GM04504 (cell line): ENCODE results near the gene PBRM1.
"Not testable (repeated sequence)": the region's sequence is repeated elsewhere in the genome, so short reads cannot be mapped to it uniquely, and the experiment has no call there.

ENCODE experiments used
- DNase-seq: peaks from one replicate; pipeline ENCODE4 v3.0.0-alpha.2; 2012; ENCODE audit warnings: low read depth

The PBRM1 gene

GRCh38 chr3:52685709-52686691 is at the start of gene PBRM1, which contains the start of gene GNL3:
Gene PBRM1, minus strand, starts transcription at chr3:52685913.
Gene GNL3, plus strand, starts transcription at chr3:52686032. Its CDS starts 61 bp downstream, at chr3:52686093.
- DNase-seq, result peak; percentile 89

GRCh38 chr3:52733256-52733891 is 47.7 kb upstream of the PBRM1 start:
- DNase-seq, result no peak

GRCh38 chr3:52731590-52731989 is 45.9 kb upstream of the PBRM1 start:
- DNase-seq, result no peak

- no peak for DNase-seq
These were observed 45.0 kb upstream of the PBRM1 start for GRCh38 chr3:52730681-52731080.

- not testable (repeated sequence) for DNase-seq
These were observed 43.0 kb upstream of the PBRM1 start for GRCh38 chr3:52728753-52729152.

- DNase-seq, result no peak
These were observed 38.8 kb upstream of the PBRM1 start for GRCh38 chr3:52724511-52724910.

- no peak for DNase-seq
These were observed 38.2 kb upstream of the PBRM1 start for GRCh38 chr3:52723935-52724334.

- DNase-seq, result no peak
These were observed 36.8 kb upstream of the PBRM1 start for GRCh38 chr3:52722491-52722890.

GRCh38 chr3:52721730-52722008 is 36.0 kb upstream of the PBRM1 start:
- DNase-seq, result no peak

- no peak for DNase-seq
These were observed 35.5 kb upstream of the PBRM1 start for GRCh38 chr3:52721002-52721729.

GRCh38 chr3:52719618-52720017 is 33.9 kb upstream of the PBRM1 start:
- DNase-seq, result no peak

GRCh38 chr3:52715714-52716305 is 30.1 kb upstream of the PBRM1 start:
- DNase-seq, result no peak

GRCh38 chr3:52714335-52715302 is 28.9 kb upstream of the PBRM1 start:
- no peak for DNase-seq

- DNase-seq, result no peak
These were observed 26.8 kb upstream of the PBRM1 start for GRCh38 chr3:52712291-52713212.

GRCh38 chr3:52710512-52710911 is 24.8 kb upstream of the PBRM1 start:
- no peak for DNase-seq

GRCh38 chr3:52707585-52707984 is 21.9 kb upstream of the PBRM1 start:
- DNase-seq, result no peak

GRCh38 chr3:52705688-52706686 is 20.3 kb upstream of the PBRM1 start, which contains the start of the genes GLT8D1 and SPCS1:
Gene GLT8D1, minus strand, starts transcription at chr3:52705791. Its CDS starts 5,331 bp downstream, at chr3:52700460.
Gene SPCS1, plus strand, starts transcription at chr3:52706106. Its CDS starts 141 bp downstream, at chr3:52706247.
- DNase-seq, result peak; percentile 72

- DNase-seq, result no peak
These were observed 19.6 kb upstream of the PBRM1 start for GRCh38 chr3:52705438-52705687.
